ENCODE data around the gene LGALS3BP. TPM values are rescaled to one million over a fixed set of nuclear protein-coding genes. Genes with fewer than 3 reads are reported as not detected.

Gene LGALS3BP
- total RNA-seq, 1 experiment from 2014 or later = 57.9 TPM

DNA sequence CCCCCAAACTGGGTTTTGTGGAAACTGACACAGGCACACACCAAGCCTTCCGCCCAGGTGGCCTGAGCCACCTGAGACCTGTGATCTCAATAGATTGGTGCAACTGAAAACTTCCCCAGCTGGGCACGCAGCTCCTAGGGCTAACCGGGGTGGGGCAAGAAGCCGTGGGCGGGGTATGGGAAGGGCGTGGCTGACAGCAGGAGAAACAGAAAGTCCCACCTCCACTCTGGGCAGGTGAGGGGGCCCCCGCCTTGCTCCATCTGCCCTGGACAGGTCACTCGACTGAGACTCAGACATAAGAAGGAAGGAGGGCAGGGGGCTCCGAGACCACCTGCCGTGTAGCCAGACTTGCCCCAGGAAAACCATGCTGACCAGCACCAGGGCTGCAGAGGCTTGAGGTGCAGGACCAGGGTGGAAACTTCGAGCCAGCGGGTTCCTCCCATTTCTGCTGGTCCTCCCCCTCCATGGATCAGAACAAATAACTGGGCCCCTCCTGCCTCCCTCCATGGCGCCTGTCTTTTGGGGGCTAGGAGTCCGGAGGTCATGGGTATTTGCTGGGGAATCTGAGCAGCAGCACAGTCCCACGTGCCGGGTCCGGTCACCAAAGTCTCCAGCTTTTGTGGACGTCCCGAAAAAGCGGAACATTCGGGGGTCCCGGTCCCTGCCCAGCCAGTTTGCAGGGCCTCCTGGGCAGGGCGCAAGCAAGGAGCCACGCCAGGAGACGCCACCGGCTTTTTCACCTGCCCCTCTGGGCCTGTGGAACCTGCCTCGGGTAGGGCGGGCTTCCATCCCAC, 55.9 kb downstream of the LGALS3BP start:
- H3K36me3 Mint-ChIP-seq = no peaks in the 10 kb centered on the region
- peaks cover 28% of the 10 kb centered on the region for H3K4me1 Mint-ChIP-seq
- ATAC-seq = peak; percentile 60
- H3K9me3 Mint-ChIP-seq = no peaks in the 10 kb centered on the region
- peak; percentile 82 for DNase-seq (ENCODE audit: low spot score)
- H3K27me3 Mint-ChIP-seq (ENCODE audit: low read depth) = peaks cover 3% of the 10 kb centered on the region; the same call in 1 of the 2 replicates
- H3K27ac Mint-ChIP-seq = no peak overlapping the region
- POLR2A ChIA-PET = interaction anchor here (0.6 to 1.3 kb wide), 2 partner anchors 25 to 50 kb away, joined by 3 to 4 read pairs; no protein-coding TSS in a partner anchor
- H3K4me3 Mint-ChIP-seq = peak overlapping the region; percentile 73
- CTCF ChIA-PET = interaction anchor here (1.3 to 1.8 kb wide), 5 partner anchors 24 to 71 kb away, joined by 3 to 11 read pairs (median 7); no protein-coding TSS in a partner anchor
- TF ChIP-seq, protein P1, sequence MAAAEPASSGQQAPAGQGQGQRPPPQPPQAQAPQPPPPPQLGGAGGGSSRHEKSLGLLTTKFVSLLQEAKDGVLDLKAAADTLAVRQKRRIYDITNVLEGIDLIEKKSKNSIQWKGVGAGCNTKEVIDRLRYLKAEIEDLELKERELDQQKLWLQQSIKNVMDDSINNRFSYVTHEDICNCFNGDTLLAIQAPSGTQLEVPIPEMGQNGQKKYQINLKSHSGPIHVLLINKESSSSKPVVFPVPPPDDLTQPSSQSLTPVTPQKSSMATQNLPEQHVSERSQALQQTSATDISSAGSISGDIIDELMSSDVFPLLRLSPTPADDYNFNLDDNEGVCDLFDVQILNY (CRISPR knock-in tag; IDR thresholded peaks at IDR 0.05) = no peak
- TF ChIP-seq, protein P2, sequence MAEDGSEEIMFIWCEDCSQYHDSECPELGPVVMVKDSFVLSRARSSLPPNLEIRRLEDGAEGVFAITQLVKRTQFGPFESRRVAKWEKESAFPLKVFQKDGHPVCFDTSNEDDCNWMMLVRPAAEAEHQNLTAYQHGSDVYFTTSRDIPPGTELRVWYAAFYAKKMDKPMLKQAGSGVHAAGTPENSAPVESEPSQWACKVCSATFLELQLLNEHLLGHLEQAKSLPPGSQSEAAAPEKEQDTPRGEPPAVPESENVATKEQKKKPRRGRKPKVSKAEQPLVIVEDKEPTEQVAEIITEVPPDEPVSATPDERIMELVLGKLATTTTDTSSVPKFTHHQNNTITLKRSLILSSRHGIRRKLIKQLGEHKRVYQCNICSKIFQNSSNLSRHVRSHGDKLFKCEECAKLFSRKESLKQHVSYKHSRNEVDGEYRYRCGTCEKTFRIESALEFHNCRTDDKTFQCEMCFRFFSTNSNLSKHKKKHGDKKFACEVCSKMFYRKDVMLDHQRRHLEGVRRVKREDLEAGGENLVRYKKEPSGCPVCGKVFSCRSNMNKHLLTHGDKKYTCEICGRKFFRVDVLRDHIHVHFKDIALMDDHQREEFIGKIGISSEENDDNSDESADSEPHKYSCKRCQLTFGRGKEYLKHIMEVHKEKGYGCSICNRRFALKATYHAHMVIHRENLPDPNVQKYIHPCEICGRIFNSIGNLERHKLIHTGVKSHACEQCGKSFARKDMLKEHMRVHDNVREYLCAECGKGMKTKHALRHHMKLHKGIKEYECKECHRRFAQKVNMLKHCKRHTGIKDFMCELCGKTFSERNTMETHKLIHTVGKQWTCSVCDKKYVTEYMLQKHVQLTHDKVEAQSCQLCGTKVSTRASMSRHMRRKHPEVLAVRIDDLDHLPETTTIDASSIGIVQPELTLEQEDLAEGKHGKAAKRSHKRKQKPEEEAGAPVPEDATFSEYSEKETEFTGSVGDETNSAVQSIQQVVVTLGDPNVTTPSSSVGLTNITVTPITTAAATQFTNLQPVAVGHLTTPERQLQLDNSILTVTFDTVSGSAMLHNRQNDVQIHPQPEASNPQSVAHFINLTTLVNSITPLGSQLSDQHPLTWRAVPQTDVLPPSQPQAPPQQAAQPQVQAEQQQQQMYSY (CRISPR knock-in tag; IDR thresholded peaks at IDR 0.05) = peak; percentile 86
- TF ChIP-seq, protein P3, sequence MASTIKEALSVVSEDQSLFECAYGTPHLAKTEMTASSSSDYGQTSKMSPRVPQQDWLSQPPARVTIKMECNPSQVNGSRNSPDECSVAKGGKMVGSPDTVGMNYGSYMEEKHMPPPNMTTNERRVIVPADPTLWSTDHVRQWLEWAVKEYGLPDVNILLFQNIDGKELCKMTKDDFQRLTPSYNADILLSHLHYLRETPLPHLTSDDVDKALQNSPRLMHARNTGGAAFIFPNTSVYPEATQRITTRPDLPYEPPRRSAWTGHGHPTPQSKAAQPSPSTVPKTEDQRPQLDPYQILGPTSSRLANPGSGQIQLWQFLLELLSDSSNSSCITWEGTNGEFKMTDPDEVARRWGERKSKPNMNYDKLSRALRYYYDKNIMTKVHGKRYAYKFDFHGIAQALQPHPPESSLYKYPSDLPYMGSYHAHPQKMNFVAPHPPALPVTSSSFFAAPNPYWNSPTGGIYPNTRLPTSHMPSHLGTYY (CRISPR knock-in tag; IDR thresholded peaks at IDR 0.05) = no peak

DNA sequence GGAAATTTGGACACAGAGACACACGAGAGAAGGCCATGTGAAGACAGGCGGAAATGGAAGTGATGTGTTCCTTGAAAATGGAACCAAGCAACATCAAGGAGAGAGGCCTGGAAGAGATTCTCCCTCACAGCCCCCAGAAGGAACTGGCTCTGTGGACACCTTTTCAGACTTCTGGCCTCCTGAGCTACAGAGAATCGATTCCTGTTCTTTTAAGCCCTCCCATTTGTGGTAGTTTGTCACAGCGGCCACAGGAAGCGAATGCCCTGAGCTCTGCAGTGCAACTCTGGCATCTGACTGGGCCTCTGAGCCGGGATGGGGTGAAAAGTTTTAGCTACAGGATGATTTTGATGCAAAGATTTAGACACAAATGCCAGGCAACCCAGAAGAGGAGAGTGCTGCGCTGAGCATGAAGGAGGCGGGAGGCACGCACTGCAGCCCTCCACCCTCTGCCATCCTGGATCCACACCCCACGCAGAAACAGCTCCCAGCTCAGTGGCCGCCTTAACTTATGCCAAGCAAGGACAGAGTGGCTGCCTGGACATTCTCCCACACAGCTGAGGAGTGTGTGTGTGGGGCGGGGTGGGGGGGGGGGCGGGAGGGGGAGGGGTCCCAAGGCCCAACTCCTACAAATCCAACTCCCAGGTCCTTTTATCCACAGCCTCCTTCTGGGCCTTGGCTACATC, 56.8 kb downstream of the LGALS3BP start:
- Mint-ChIP-seq H3K27me3 (ENCODE audit: low read depth) (peaks cover 3% of the 10 kb centered on the region; the same call in 1 of the 2 replicates), H3K36me3 (no peaks in the 10 kb centered on the region), H3K27ac (no peak overlapping the region), H3K4me3 (peak overlapping the region; percentile 73), H3K9me3 (no peaks in the 10 kb centered on the region), H3K4me1 (peaks cover 28% of the 10 kb centered on the region)
- POLR2A ChIA-PET = interaction anchor here (1.3 kb wide), 1 partner anchor 24 kb away, joined by 4 read pairs; no protein-coding TSS in a partner anchor
- DNase-seq (ENCODE audit: low spot score) (no peak), ATAC-seq (no peak)
- CTCF ChIA-PET = interaction anchor here (1.0 to 1.8 kb wide), 5 partner anchors 23 to 100 kb away, joined by 3 to 11 read pairs (median 7); no protein-coding TSS in a partner anchor
- TF ChIP-seq NFATC4 (CRISPR knock-in tag; IDR thresholded peaks at IDR 0.05) = no peak

DNA sequence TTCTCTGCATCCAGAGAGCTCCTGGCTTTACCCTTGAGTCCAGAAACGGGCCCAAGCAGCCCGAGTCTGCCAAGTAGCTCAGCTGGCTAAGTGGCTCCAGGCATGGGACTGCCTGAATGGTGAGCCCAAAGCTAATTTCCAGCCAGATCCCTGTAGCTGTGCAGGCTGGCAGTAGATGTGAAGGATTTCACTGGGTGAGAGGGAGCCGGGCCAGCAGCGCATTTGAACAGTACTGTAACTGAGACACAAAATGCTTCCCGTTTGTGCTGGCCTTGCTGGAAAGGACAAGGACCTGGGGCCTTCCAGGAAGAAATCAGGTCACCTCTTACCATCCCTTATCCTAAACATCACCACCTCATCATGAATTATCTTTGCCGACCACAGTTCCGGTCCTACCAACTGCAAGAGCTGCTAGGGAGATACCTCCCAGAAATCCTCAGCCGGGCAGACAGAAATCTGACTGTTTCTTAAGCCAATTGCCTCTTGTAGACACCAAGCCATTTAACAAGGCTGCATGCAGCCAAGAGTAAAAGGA, 58.2 kb downstream of the LGALS3BP start:
- Mint-ChIP-seq H3K4me3 (no peak overlapping the region), H3K27me3 (ENCODE audit: low read depth) (peaks cover 3% of the 10 kb centered on the region; the same call in 1 of the 2 replicates), H3K9me3 (no peaks in the 10 kb centered on the region), H3K4me1 (peaks cover 32% of the 10 kb centered on the region), H3K36me3 (no peaks in the 10 kb centered on the region), H3K27ac (no peak overlapping the region)
- DNase-seq (ENCODE audit: low spot score) (no peak), ATAC-seq (no peak)
- ChIA-PET POLR2A (no interaction called here), CTCF (no interaction called here)
- TF ChIP-seq, protein P4, sequence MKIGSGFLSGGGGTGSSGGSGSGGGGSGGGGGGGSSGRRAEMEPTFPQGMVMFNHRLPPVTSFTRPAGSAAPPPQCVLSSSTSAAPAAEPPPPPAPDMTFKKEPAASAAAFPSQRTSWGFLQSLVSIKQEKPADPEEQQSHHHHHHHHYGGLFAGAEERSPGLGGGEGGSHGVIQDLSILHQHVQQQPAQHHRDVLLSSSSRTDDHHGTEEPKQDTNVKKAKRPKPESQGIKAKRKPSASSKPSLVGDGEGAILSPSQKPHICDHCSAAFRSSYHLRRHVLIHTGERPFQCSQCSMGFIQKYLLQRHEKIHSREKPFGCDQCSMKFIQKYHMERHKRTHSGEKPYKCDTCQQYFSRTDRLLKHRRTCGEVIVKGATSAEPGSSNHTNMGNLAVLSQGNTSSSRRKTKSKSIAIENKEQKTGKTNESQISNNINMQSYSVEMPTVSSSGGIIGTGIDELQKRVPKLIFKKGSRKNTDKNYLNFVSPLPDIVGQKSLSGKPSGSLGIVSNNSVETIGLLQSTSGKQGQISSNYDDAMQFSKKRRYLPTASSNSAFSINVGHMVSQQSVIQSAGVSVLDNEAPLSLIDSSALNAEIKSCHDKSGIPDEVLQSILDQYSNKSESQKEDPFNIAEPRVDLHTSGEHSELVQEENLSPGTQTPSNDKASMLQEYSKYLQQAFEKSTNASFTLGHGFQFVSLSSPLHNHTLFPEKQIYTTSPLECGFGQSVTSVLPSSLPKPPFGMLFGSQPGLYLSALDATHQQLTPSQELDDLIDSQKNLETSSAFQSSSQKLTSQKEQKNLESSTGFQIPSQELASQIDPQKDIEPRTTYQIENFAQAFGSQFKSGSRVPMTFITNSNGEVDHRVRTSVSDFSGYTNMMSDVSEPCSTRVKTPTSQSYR (CRISPR knock-in tag; IDR thresholded peaks at IDR 0.05) = no peak
- TF ChIP-seq, protein P1 (CRISPR knock-in tag; IDR thresholded peaks at IDR 0.05) = no peak
- TF ChIP-seq, protein P5, sequence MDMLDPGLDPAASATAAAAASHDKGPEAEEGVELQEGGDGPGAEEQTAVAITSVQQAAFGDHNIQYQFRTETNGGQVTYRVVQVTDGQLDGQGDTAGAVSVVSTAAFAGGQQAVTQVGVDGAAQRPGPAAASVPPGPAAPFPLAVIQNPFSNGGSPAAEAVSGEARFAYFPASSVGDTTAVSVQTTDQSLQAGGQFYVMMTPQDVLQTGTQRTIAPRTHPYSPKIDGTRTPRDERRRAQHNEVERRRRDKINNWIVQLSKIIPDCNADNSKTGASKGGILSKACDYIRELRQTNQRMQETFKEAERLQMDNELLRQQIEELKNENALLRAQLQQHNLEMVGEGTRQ (CRISPR knock-in tag; IDR thresholded peaks at IDR 0.05) = no peak
- TF ChIP-seq FOXK1 (CRISPR knock-in tag; IDR thresholded peaks at IDR 0.05) = no peak
- TF ChIP-seq, protein P6, sequence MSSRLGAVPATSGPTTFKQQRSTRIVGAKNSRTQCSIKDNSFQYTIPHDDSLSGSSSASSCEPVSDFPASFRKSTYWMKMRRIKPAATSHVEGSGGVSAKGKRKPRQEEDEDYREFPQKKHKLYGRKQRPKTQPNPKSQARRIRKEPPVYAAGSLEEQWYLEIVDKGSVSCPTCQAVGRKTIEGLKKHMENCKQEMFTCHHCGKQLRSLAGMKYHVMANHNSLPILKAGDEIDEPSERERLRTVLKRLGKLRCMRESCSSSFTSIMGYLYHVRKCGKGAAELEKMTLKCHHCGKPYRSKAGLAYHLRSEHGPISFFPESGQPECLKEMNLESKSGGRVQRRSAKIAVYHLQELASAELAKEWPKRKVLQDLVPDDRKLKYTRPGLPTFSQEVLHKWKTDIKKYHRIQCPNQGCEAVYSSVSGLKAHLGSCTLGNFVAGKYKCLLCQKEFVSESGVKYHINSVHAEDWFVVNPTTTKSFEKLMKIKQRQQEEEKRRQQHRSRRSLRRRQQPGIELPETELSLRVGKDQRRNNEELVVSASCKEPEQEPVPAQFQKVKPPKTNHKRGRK (CRISPR knock-in tag; IDR thresholded peaks at IDR 0.05; ENCODE audit: borderline replicate concordance) = no peak
- TF ChIP-seq, protein P7, sequence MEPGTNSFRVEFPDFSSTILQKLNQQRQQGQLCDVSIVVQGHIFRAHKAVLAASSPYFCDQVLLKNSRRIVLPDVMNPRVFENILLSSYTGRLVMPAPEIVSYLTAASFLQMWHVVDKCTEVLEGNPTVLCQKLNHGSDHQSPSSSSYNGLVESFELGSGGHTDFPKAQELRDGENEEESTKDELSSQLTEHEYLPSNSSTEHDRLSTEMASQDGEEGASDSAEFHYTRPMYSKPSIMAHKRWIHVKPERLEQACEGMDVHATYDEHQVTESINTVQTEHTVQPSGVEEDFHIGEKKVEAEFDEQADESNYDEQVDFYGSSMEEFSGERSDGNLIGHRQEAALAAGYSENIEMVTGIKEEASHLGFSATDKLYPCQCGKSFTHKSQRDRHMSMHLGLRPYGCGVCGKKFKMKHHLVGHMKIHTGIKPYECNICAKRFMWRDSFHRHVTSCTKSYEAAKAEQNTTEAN (CRISPR knock-in tag; IDR thresholded peaks at IDR 0.05) = no peak
- no peak for TF ChIP-seq HMGA2 (CRISPR knock-in tag; IDR thresholded peaks at IDR 0.05)
- no peak for TF ChIP-seq FOXJ3 (CRISPR knock-in tag; IDR thresholded peaks at IDR 0.05; ENCODE audit: borderline replicate concordance)
- TF ChIP-seq NR2C2 (CRISPR knock-in tag; IDR thresholded peaks at IDR 0.05) = no peak
- TF ChIP-seq TEAD1 (CRISPR knock-in tag; IDR thresholded peaks at IDR 0.05) = no peak

Data from WTC11 (cell line).